Measurements from ENCODE around the gene TET3.

- TF ChIP-seq POLR2A (IDR thresholded peaks at IDR 0.05; ENCODE audit: low read depth, low read length) (no peak), POLR2AphosphoS5 (IDR thresholded peaks at IDR 0.05; ENCODE audit: low read depth, low read length) (no peak)
Measured at GRCh38 chr2:73937103-73937885, 47.4 kb upstream of the TET3 start.
